Right lobe of liver (tissue), 6 donors: ENCODE results near the gene SPRING1. TPM values are rescaled to one million over a fixed set of nuclear protein-coding genes. Genes with fewer than 3 reads are reported as not detected.

Experiments
- ATAC-seq, 4 donors: fragments of 200-7000 bp; cut with Tn5 transposase; one replicate each; pipeline ENCODE4 v1.9.1; 2020; ENCODE audit warnings: mild to moderate bottlenecking in 4 of 4, moderate library complexity in 4 of 4
- DNase-seq, 3 donors: peaks; one replicate each; pipeline ENCODE4 v3.0.0-alpha.2; 2020
- H3K27ac ChIP-seq, 3 donors: fragments of 200-600 bp; one replicate each; pipeline ENCODE4 v1.8.0; 2022
- H3K27me3 ChIP-seq, 2 donors: fragments of 200-600 bp; one replicate each; pipeline ENCODE4 v1.8.0; 2022
- H3K36me3 ChIP-seq, 4 donors: fragments of 200-600 bp; sonication (generic) in 1 of 4; one replicate each; pipeline versions ENCODE4 v1.5.1 to v1.8.0; 2017 to 2022; ENCODE audit warnings: control low read depth in 1 of 4
- H3K4me1 ChIP-seq, 4 donors: fragments of 200-600 bp; sonication (generic) in 1 of 4; one replicate each; pipeline versions ENCODE4 v1.5.1 to v1.8.0; 2017 to 2022; ENCODE audit warnings: control low read depth in 1 of 4
- H3K4me3 ChIP-seq, 3 donors: fragments of 200-600 bp; one replicate each; pipeline ENCODE4 v1.8.0; 2022
- H3K9me3 ChIP-seq, 4 donors: fragments of 200-600 bp; sonication (generic) in 1 of 4; one replicate each; pipeline versions ENCODE4 v1.5.1 to v1.8.0; 2017 to 2022; ENCODE audit warnings: control low read depth in 1 of 4
- CTCF ChIP-seq, 4 donors: fragments of 200-600 bp in 3 of 4; fragments of 450-650 bp in 1 of 4; IDR thresholded peaks; one replicate each; pipeline versions ENCODE4 v1.5.1 to v1.8.0; 2016 to 2022; ENCODE audit warnings: antibody characterized with exemption in 4 of 4, mild to moderate bottlenecking in 2 of 4
- POLR2A ChIP-seq: fragments of 450-650 bp; IDR thresholded peaks from one replicate; pipeline ENCODE4 v1.6.1; 2017; ENCODE audit warnings: antibody characterized with exemption, mild to moderate bottlenecking
- WGBS: methylation state at CpG from one replicate; pipeline ENCODE4 v1.1.6; 2018; ENCODE audit warnings: low coverage, low lambda C conversion rate; ENCODE audit not compliant: insufficient coverage; ENCODE audit errors: missing lambda C conversion rate; 5-methylcytosine and 5-hydroxymethylcytosine counted together
- intact Hi-C, 2 donors: fragments of 100-400 bp; cut with DNase I; formaldehyde crosslinking; loops; one replicate each; pipeline versions ENCODE4 v1.11.2 to v1.14.1; 2022
- total RNA-seq, 6 experiments: library from RNA; depleted of rRNA in 2 of 6; stranded (reverse); fragments of >200 nt in 2 of 6; fragmentation: NEBNext Ultra II Directional in 3 of 6; extraction: Animal tissue kit (Norgen Biotek cat#: 25700) in 3 of 6; gene quantifications; one replicate each; pipeline versions ENCODE4 v1.1.0 to v1.2.4, GENCODE V29; 2016 to 2023
- donor health status: DM: no; HTN: yes; CAD: no.
- donor health status: DM: no; HTN: no; CAD: no.
- donor health status: DM: no; HTN: no; CAD: no.
- donor health status: DM: no; HTN: yes; CAD: no.
- donor health status: DM: no; HTN: yes; CAD: no.

The SPRING1 gene
- total RNA-seq, 6 experiments from 2014 or later, result 4.9 to 18.7 (median 12.0) TPM

GRCh38 chr12:116700066-116700465 is 37.8 kb downstream of the SPRING1 start:
- ATAC-seq, result no peak
- Histone ChIP-seq H3K27ac (no peak overlapping the region), H3K9me3 (no peaks in the 10 kb centered on the region), H3K4me1 (peaks cover 0 to 17% (median 0%) of the 10 kb centered on the region in 4 donors), H3K36me3 (no peaks in the 10 kb centered on the region), H3K4me3 (no peak overlapping the region), H3K27me3 (no peaks in the 10 kb centered on the region)
- WGBS, result 88% methylated on average over 4 of the region's 6 CpGs
- no peak for DNase-seq
- intact Hi-C loops, result no loop called here
- no peak for TF ChIP-seq CTCF (IDR thresholded peaks at IDR 0.05)
- TF ChIP-seq POLR2A, result no peak

GRCh38 chr12:116698554-116699075 is 39.3 kb downstream of the SPRING1 start:
- Histone ChIP-seq H3K4me3 (no peak overlapping the region), H3K36me3 (no peaks in the 10 kb centered on the region), H3K4me1 (peaks cover 0 to 21% (median 0%) of the 10 kb centered on the region in 4 donors), H3K27me3 (no peaks in the 10 kb centered on the region), H3K27ac (no peak overlapping the region), H3K9me3 (no peaks in the 10 kb centered on the region)
- WGBS, result 78% methylated on average over 2 of the region's 2 CpGs
- DNase-seq, result no peak
- intact Hi-C loops, result no loop called here
- ATAC-seq, result peak; percentile 38 to 75 (median 60)
- no peak for TF ChIP-seq POLR2A

GRCh38 chr12:116698116-116698515 is 39.8 kb downstream of the SPRING1 start:
- no peaks in the 10 kb centered on the region for H3K36me3 ChIP-seq
- no peak overlapping the region for H3K27ac ChIP-seq
- H3K4me1 ChIP-seq, result peaks cover 0 to 22% (median 0%) of the 10 kb centered on the region in 4 donors
- intact Hi-C loops, result no loop called here
- no peaks in the 10 kb centered on the region for H3K9me3 ChIP-seq
- ATAC-seq (no peak), DNase-seq (no peak)
- no peaks in the 10 kb centered on the region for H3K27me3 ChIP-seq
- TF ChIP-seq POLR2A, result no peak
- TF ChIP-seq CTCF (IDR thresholded peaks at IDR 0.05), result no peak
- no peak overlapping the region for H3K4me3 ChIP-seq
- WGBS, result 91% methylated on average over 6 of the region's 8 CpGs

GRCh38 chr12:116697716-116698115 is 40.2 kb downstream of the SPRING1 start:
- no peak overlapping the region for H3K4me3 ChIP-seq
- ATAC-seq, result peak in 1 of 4 donors; percentile 25
- intact Hi-C loops, result no loop called here
- TF ChIP-seq CTCF (IDR thresholded peaks at IDR 0.05) (no peak), POLR2A (no peak)
- H3K27me3 ChIP-seq, result no peaks in the 10 kb centered on the region
- H3K9me3 ChIP-seq, result no peaks in the 10 kb centered on the region
- peaks cover 0 to 26% (median 0%) of the 10 kb centered on the region in 4 donors for H3K4me1 ChIP-seq
- no peaks in the 10 kb centered on the region for H3K36me3 ChIP-seq
- no peak overlapping the region for H3K27ac ChIP-seq
- DNase-seq, result no peak
- WGBS, result 54% methylated on average over 6 of the region's 11 CpGs

GRCh38 chr12:116697305-116697704 is 40.6 kb downstream of the SPRING1 start:
- intact Hi-C loops, result no loop called here
- Histone ChIP-seq H3K27me3 (no peaks in the 10 kb centered on the region), H3K36me3 (no peaks in the 10 kb centered on the region), H3K4me3 (no peak overlapping the region), H3K9me3 (no peaks in the 10 kb centered on the region), H3K4me1 (peaks cover 0 to 28% (median 0%) of the 10 kb centered on the region in 4 donors), H3K27ac (no peak overlapping the region)
- ATAC-seq (peak in 2 of 4 donors; percentile 7 to 8), DNase-seq (no peak)
- TF ChIP-seq CTCF (IDR thresholded peaks at IDR 0.05) (peak in 1 of 4 donors; percentile 29), POLR2A (no peak)
- 100% methylated on average over 1 of the region's 7 CpGs for WGBS
